GM12878 (cell line): Measurements from ENCODE around the gene TNP1. TPM values are rescaled to one million over a fixed set of nuclear protein-coding genes. Genes with fewer than 3 reads are reported as not detected.

Experiments used
- ATAC-seq: fragments of 200-7000 bp; cut with Tn5 transposase; 3 replicates; pipeline ENCODE4 v1.9.1; 2020; ENCODE audit warnings: mild to moderate bottlenecking, moderate library complexity
- BruUV-seq: library from RNA; stranded (reverse); fragments of 400-500 nt; replicated peaks from 2 replicates; lab custom pipeline; 2021; lab: Mats Ljungman, UMichigan
- CTCF ChIA-PET: fragments of 300-600 bp; sonication (Branson Sonifier 250); formaldehyde crosslinking; extraction: SDS; loops from one replicate; lab custom pipeline; 2021; ENCODE audit warnings: inconsistent platforms; lab: Yijun Ruan, JAX
- POLR2A ChIA-PET: fragments of 350-600 bp; formaldehyde crosslinking; extraction: SDS; loops from one replicate; lab custom pipeline; 2021; ENCODE audit warnings: inconsistent platforms; lab: Charles Lee
- RAD21 ChIA-PET: fragments of 300-600 bp; sonication (Branson Sonifier 250); formaldehyde crosslinking; loops from one replicate; lab custom pipeline; 2023; ENCODE audit warnings: antibody characterized with exemption; ENCODE audit not compliant: unreplicated experiment; lab: Charles Lee
- SMC1A ChIA-PET: fragments of 300-600 bp; sonication (Branson Sonifier 250); formaldehyde crosslinking; loops from one replicate; lab custom pipeline; 2023; ENCODE audit not compliant: unreplicated experiment, uncharacterized antibody; lab: Charles Lee
- DNase-seq: peaks from one replicate; pipeline ENCODE4 v3.0.0-alpha.2; 2011; ENCODE audit warnings: low read depth, low spot score
- FAIRE-seq: peaks from 3 replicates; lab custom pipeline; 2011; peaks lifted over from hg19 to GRCh38; lab: Jason Lieb, UNC
- H2AFZ ChIP-seq: 2 replicates; pipeline ENCODE4 v1.6.0; 2011; ENCODE audit warnings: low read depth, low read length, control low read depth; ENCODE audit not compliant: control insufficient read depth
- H3K27ac ChIP-seq: 2 replicates; pipeline ENCODE4 v1.5.1; 2011; ENCODE audit warnings: control low read depth; ENCODE audit not compliant: control insufficient read depth, insufficient read depth
- H3K27me3 ChIP-seq, 2 experiments: replicated peaks in 1 of 2; 2 replicates each; pipeline versions ENCODE4 v1.6.0 to v1.6.1; 2011; ENCODE audit warnings: low read length in 1 of 2; ENCODE audit not compliant: control insufficient read depth in 2 of 2, insufficient read depth in 2 of 2
- H3K36me3 ChIP-seq, 2 experiments: 2 replicates each; pipeline ENCODE4 v1.5.1; 2011; ENCODE audit warnings: low read length in 1 of 2; ENCODE audit not compliant: control insufficient read depth in 2 of 2, insufficient read depth in 2 of 2
- H3K4me1 ChIP-seq: 2 replicates; pipeline ENCODE4 v1.6.1; 2011; ENCODE audit warnings: mild to moderate bottlenecking, low read length, moderate library complexity, mixed read lengths; ENCODE audit not compliant: control insufficient read depth, insufficient read depth
- H3K4me2 ChIP-seq: 2 replicates; pipeline ENCODE4 v1.6.0; 2011; ENCODE audit warnings: control low read depth; ENCODE audit not compliant: control insufficient read depth, insufficient read depth
- H3K4me3 ChIP-seq: fragments of 200-600 bp; sonication (generic); 2 replicates; pipeline ENCODE4 v1.5.1; 2016
- H3K79me2 ChIP-seq: 2 replicates; pipeline ENCODE4 v1.6.0; 2011; ENCODE audit warnings: low read length; ENCODE audit not compliant: control insufficient read depth, insufficient read depth
- H3K9ac ChIP-seq: 2 replicates; pipeline ENCODE4 v1.8.0; 2011; ENCODE audit warnings: low read length, control low read depth, mixed read lengths; ENCODE audit not compliant: control insufficient read depth, insufficient read depth
- H3K9me3 ChIP-seq: replicated peaks from 3 replicates; pipeline ENCODE4 v1.5.1; 2011; ENCODE audit warnings: mild to moderate bottlenecking, low read length; ENCODE audit not compliant: control insufficient read depth, insufficient read depth
- H4K20me1 ChIP-seq: 2 replicates; pipeline ENCODE4 v1.6.0; 2011; ENCODE audit not compliant: control insufficient read depth, insufficient read depth
- ATF2 ChIP-seq: IDR thresholded peaks from 2 replicates; pipeline ENCODE4 v1.6.1; 2012; ENCODE audit warnings: low read length, inconsistent platforms
- MEF2A ChIP-seq: IDR thresholded peaks from 2 replicates; pipeline ENCODE4 v1.6.1; 2011; ENCODE audit warnings: low read depth, mild to moderate bottlenecking, low read length, moderate library complexity; ENCODE audit not compliant: insufficient read depth
- MEF2B ChIP-seq: fragments of 450-650 bp; IDR thresholded peaks from 2 replicates; pipeline ENCODE4 v1.6.1; 2018; ENCODE audit warnings: mild to moderate bottlenecking, moderate library complexity; ENCODE audit not compliant: partially characterized antibody, poor library complexity, severe bottlenecking
- MXI1 ChIP-seq: fragments of 150-350 bp; IDR thresholded peaks from 2 replicates; pipeline ENCODE4 v1.6.1; 2011; ENCODE audit warnings: low read depth, mild to moderate bottlenecking, inconsistent platforms, low read length, improper control_type of control experiment
- NFIC ChIP-seq: IDR thresholded peaks from 2 replicates; pipeline ENCODE4 v1.6.1; 2012; ENCODE audit warnings: low read depth, mild to moderate bottlenecking, inconsistent platforms, low read length, moderate library complexity
- NFXL1 ChIP-seq: fragments of 450-650 bp; IDR thresholded peaks from 2 replicates; pipeline ENCODE4 v1.6.1; 2017; ENCODE audit warnings: antibody characterized with exemption, mild to moderate bottlenecking, borderline replicate concordance
- PAX8 ChIP-seq: fragments of 450-650 bp; IDR thresholded peaks from 2 replicates; pipeline ENCODE4 v1.6.1; 2017; ENCODE audit warnings: mild to moderate bottlenecking, moderate library complexity
- RAD51 ChIP-seq: fragments of 450-650 bp; IDR thresholded peaks from 2 replicates; pipeline ENCODE4 v1.6.1; 2016; ENCODE audit warnings: moderate library complexity, mild to moderate bottlenecking, inconsistent platforms
- SMC3 ChIP-seq: IDR thresholded peaks from 2 replicates; pipeline ENCODE4 v1.6.1; 2011; ENCODE audit warnings: low read length, improper control_type of control experiment, borderline replicate concordance
- STAT1 ChIP-seq: fragments of 450-650 bp; conservative IDR thresholded peaks from 2 replicates; pipeline ENCODE4 v1.6.1; 2014; ENCODE audit warnings: antibody characterized with exemption, mild to moderate bottlenecking
- ZNF24 ChIP-seq: fragments of 450-650 bp; IDR thresholded peaks from 2 replicates; pipeline ENCODE4 v1.6.1; 2017; ENCODE audit warnings: antibody characterized with exemption, mild to moderate bottlenecking
- ZNF274 ChIP-seq: IDR thresholded peaks from one replicate; pipeline ENCODE4 v1.8.0; 2011; ENCODE audit not compliant: insufficient read length, insufficient read depth
- ZZZ3 ChIP-seq: IDR thresholded peaks from 2 replicates; pipeline ENCODE4 v1.6.1; 2011; ENCODE audit warnings: low read depth; ENCODE audit not compliant: control insufficient read depth, insufficient read length
- WGBS: methylation state at CpG from one replicate; pipeline ENCODE4 v1.1.6; 2016; ENCODE audit warnings: low lambda C conversion rate; ENCODE audit not compliant: insufficient replicate concordance, insufficient coverage; ENCODE audit errors: missing lambda C conversion rate; 5-methylcytosine and 5-hydroxymethylcytosine counted together
- in situ Hi-C: fragments of 300-500 bp; cut with MboI; formaldehyde crosslinking; loops from 9 replicates; pipeline ENCODE4 v1.14.3; 2018; ENCODE audit warnings: mixed read lengths
- intact Hi-C: fragments of 100-400 bp; cut with micrococcal nuclease; formaldehyde crosslinking; loops from one replicate; pipeline ENCODE4 v1.14.2; 2022; ENCODE audit not compliant: unreplicated experiment
- polyA plus RNA-seq, 11 experiments: library from polyadenylated mRNA; depleted of rRNA in 4 of 11; unstranded in 6 of 11; stranded (reverse) in 5 of 11; fragments of >200 nt; fragmentation: Nextera tagmentation in 4 of 11; fragmentation: Illumina TruSeq in 1 of 11; extraction: Ambion mirVana in 4 of 11; extraction: Trizol in 1 of 11; gene quantifications; 1 replicate in 1 of 11; 2 replicates in 10 of 11; pipeline versions ENCODE4 v1.2.1 to v1.2.3, GENCODE V29; 2011 to 2016; ENCODE audit warnings: inconsistent platforms in 2 of 11, missing spikeins in 2 of 11, low read depth in 1 of 11
- total RNA-seq, 4 experiments: library from RNA; depleted of rRNA in 3 of 4; stranded (reverse); fragments of >200 nt in 3 of 4; fragmentation: Illumina TruSeq in 1 of 4; extraction: Trizol in 1 of 4; gene quantifications; 2 replicates each; pipeline versions ENCODE4 v1.2.1 to v1.2.3, GENCODE V29; 2013 to 2021
- TF ChIP-seq, protein P1 (sequence below): fragments of 450-650 bp; IDR thresholded peaks from 2 replicates; pipeline ENCODE4 v1.6.1; 2017; ENCODE audit warnings: mild to moderate bottlenecking, moderate library complexity

Gene TNP1
- total and polyA plus RNA-seq, 10 of the 15 experiments (the other 5 are each of a cell fraction or from before 2014, with no cell fraction given) = not detected

GRCh38 chr2:216858312-216858711 lies 1.6 kb downstream of the TNP1 start:
- no peaks in the 10 kb centered on the region for H3K79me2 ChIP-seq
- no peak for DNase-seq
- H3K27ac ChIP-seq = no peak overlapping the region
- no peaks in the 10 kb centered on the region for H4K20me1 ChIP-seq
- no peaks in the 10 kb centered on the region for H3K27me3 ChIP-seq
- ATAC-seq = no peak
- FAIRE-seq = no peak
- ChIA-PET POLR2A (no interaction called here), RAD21 (no interaction called here), SMC1A (no interaction called here), CTCF (no interaction called here)
- in situ Hi-C loops (no loop called here), intact Hi-C loops (no loop called here)
- H3K4me1 ChIP-seq = no peaks in the 10 kb centered on the region
- TF ChIP-seq ZZZ3 = no peak
- no peak for TF ChIP-seq STAT1
- no peak for TF ChIP-seq ZNF24
- no peak for TF ChIP-seq ZNF274
- TF ChIP-seq MEF2B = no peak
- no peak for TF ChIP-seq ATF2
- no peak for TF ChIP-seq NFIC
- 0% methylated on average over 3 of the region's 3 CpGs for WGBS
- no peaks in the 10 kb centered on the region for H3K36me3 ChIP-seq
- no peak overlapping the region for H2AFZ ChIP-seq
- H3K4me2 ChIP-seq = no peak overlapping the region
- BruUV-seq = no TSS peak
- H3K9ac ChIP-seq = no peak overlapping the region
- no peak overlapping the region for H3K4me3 ChIP-seq
- H3K9me3 ChIP-seq = no peaks in the 10 kb centered on the region

GRCh38 chr2:216857131-216857550 lies 2.7 kb downstream of the TNP1 start:
- POLR2A ChIA-PET = no interaction called here
- RAD21 ChIA-PET = no interaction called here
- H3K4me3 ChIP-seq = no peak overlapping the region
- H3K27ac ChIP-seq = no peak overlapping the region
- no peak overlapping the region for H3K4me2 ChIP-seq
- CTCF ChIA-PET = no interaction called here
- in situ Hi-C loops (no loop called here), intact Hi-C loops (no loop called here)
- H3K9ac ChIP-seq = no peak overlapping the region
- H2AFZ ChIP-seq = no peak overlapping the region
- WGBS = 15% methylated on average over 3 of the region's 3 CpGs
- no peaks in the 10 kb centered on the region for H3K27me3 ChIP-seq
- no TSS peak for BruUV-seq
- H3K9me3 ChIP-seq = no peaks in the 10 kb centered on the region
- SMC1A ChIA-PET = interaction anchor here (0.5 kb wide), 1 partner anchor 79 kb away, joined by 3 read pairs; no protein-coding TSS in a partner anchor
- no peaks in the 10 kb centered on the region for H4K20me1 ChIP-seq
- no peaks in the 10 kb centered on the region for H3K4me1 ChIP-seq
- no peak for ATAC-seq
- no peak for DNase-seq
- no peaks in the 10 kb centered on the region for H3K36me3 ChIP-seq
- H3K79me2 ChIP-seq = no peaks in the 10 kb centered on the region
- no peak for FAIRE-seq
- TF ChIP-seq RAD51 (no peak), PAX8 (no peak), MXI1 (no peak), NFXL1 (no peak), MEF2A (no peak), ZZZ3 (no peak), SMC3 (no peak)
- TF ChIP-seq, protein P1, sequence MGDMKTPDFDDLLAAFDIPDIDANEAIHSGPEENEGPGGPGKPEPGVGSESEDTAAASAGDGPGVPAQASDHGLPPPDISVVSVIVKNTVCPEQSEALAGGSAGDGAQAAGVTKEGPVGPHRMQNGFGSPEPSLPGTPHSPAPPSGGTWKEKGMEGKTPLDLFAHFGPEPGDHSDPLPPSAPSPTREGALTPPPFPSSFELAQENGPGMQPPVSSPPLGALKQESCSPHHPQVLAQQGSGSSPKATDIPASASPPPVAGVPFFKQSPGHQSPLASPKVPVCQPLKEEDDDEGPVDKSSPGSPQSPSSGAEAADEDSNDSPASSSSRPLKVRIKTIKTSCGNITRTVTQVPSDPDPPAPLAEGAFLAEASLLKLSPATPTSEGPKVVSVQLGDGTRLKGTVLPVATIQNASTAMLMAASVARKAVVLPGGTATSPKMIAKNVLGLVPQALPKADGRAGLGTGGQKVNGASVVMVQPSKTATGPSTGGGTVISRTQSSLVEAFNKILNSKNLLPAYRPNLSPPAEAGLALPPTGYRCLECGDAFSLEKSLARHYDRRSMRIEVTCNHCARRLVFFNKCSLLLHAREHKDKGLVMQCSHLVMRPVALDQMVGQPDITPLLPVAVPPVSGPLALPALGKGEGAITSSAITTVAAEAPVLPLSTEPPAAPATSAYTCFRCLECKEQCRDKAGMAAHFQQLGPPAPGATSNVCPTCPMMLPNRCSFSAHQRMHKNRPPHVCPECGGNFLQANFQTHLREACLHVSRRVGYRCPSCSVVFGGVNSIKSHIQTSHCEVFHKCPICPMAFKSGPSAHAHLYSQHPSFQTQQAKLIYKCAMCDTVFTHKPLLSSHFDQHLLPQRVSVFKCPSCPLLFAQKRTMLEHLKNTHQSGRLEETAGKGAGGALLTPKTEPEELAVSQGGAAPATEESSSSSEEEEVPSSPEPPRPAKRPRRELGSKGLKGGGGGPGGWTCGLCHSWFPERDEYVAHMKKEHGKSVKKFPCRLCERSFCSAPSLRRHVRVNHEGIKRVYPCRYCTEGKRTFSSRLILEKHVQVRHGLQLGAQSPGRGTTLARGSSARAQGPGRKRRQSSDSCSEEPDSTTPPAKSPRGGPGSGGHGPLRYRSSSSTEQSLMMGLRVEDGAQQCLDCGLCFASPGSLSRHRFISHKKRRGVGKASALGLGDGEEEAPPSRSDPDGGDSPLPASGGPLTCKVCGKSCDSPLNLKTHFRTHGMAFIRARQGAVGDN = no peak
